NB4 (cell line): ENCODE data around the gene ZBED4.

Experiments used
- DNase-seq: peaks from one replicate; pipeline ENCODE4 v3.0.0; 2010; ENCODE audit warnings: low read depth
- H3K4me3 ChIP-seq: one replicate; pipeline ENCODE4 v1.5.1; 2011; ENCODE audit warnings: mild to moderate bottlenecking, low read depth, low read length, moderate library complexity
- CTCF ChIP-seq: IDR thresholded peaks from one replicate; pipeline ENCODE4 v1.5.1; 2012; ENCODE audit warnings: low read depth, low read length
- MAX ChIP-seq: IDR thresholded peaks from 2 replicates; pipeline ENCODE4 v1.6.1; 2011; ENCODE audit warnings: low read depth, low read length
- MYC ChIP-seq: IDR thresholded peaks from 2 replicates; pipeline ENCODE4 v1.6.1; 2011; ENCODE audit warnings: low read depth, low read length
- POLR2A ChIP-seq: IDR thresholded peaks from 2 replicates; pipeline ENCODE4 v1.6.1; 2011; ENCODE audit warnings: mild to moderate bottlenecking; ENCODE audit not compliant: insufficient read length; ENCODE audit errors: extremely low read depth

The ZBED4 gene

GRCh38 chr22:49889071-49889470 lies 35.4 kb downstream of the ZBED4 start:
- no peak for TF ChIP-seq MYC
- no peak for TF ChIP-seq MAX
- no peak for TF ChIP-seq CTCF
- TF ChIP-seq POLR2A: no peak
- no peak overlapping the region for H3K4me3 ChIP-seq
- no peak for DNase-seq

- no peak overlapping the region for H3K4me3 ChIP-seq
- TF ChIP-seq MYC (no peak), MAX (no peak), POLR2A (no peak), CTCF (no peak)
- DNase-seq: no peak
Measured at GRCh38 chr22:49892226-49892899, 38.7 kb downstream of the ZBED4 start.

- H3K4me3 ChIP-seq: no peak overlapping the region
- no peak for DNase-seq
- TF ChIP-seq POLR2A (no peak), MYC (no peak), CTCF (no peak), MAX (no peak)
Measured at GRCh38 chr22:49893025-49893424, 39.4 kb downstream of the ZBED4 start.

- TF ChIP-seq POLR2A (no peak), CTCF (no peak), MAX (no peak), MYC (no peak)
- DNase-seq: no peak
- no peak overlapping the region for H3K4me3 ChIP-seq
Measured at GRCh38 chr22:49894322-49895054, 40.8 kb downstream of the ZBED4 start.

GRCh38 chr22:49896201-49896600 lies 42.6 kb downstream of the ZBED4 start:
- no peak for DNase-seq
- H3K4me3 ChIP-seq: no peak overlapping the region
- TF ChIP-seq POLR2A (no peak), MAX (no peak), MYC (no peak), CTCF (no peak)
